NCI-H345 treated with DMSO at 0.1 percent for 48 hours (cell line): ENCODE measurements around the gene CYP4F8.
"Not testable (repeated sequence)": the region's sequence is repeated elsewhere in the genome, so short reads cannot be mapped to it uniquely, and the experiment has no call there.

Experiments used
- DNase-seq: peaks from one replicate; lab custom pipeline; 2025; ENCODE audit not compliant: unreplicated experiment; lab: John Stamatoyannopoulos, UW

Gene CYP4F8

DNA sequence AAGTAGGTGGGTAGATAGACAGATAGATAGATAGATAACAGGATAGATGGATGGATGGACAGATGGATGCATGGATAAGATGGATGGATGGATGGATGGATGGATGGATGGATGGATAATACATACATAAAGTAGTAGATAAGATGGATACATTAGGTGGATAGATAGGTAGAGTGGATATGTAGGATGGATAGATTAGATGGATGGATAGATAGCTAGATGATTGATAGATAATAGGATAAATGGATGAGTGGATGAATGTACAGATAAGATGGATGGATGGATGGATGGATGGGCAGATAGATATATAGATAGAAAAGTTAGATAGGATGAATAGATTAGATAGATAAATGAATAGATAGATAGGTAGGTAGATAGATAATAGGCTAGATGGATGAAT is 27.8 kb downstream of the CYP4F8 start:
- DNase-seq, result no peak

DNA sequence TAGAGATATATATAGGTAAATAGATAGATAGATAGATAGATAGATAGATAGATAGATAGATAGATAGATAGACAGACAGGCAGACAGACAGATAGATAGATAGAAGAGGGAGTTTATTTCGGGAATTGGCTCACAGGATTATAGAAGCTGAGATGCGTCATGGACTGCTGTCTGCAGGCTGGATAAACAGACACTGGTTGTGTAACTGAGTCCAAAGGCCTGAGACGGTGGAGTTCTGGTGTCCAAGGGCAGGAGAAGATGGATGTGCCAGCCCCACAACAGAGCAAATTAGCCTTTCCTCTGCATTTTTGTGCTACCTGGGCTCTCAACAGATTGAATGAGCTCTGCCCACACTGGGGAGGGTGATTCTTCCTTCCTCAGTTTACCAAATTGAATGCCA is 28.4 kb downstream of the CYP4F8 start:
- no peak for DNase-seq

DNA sequence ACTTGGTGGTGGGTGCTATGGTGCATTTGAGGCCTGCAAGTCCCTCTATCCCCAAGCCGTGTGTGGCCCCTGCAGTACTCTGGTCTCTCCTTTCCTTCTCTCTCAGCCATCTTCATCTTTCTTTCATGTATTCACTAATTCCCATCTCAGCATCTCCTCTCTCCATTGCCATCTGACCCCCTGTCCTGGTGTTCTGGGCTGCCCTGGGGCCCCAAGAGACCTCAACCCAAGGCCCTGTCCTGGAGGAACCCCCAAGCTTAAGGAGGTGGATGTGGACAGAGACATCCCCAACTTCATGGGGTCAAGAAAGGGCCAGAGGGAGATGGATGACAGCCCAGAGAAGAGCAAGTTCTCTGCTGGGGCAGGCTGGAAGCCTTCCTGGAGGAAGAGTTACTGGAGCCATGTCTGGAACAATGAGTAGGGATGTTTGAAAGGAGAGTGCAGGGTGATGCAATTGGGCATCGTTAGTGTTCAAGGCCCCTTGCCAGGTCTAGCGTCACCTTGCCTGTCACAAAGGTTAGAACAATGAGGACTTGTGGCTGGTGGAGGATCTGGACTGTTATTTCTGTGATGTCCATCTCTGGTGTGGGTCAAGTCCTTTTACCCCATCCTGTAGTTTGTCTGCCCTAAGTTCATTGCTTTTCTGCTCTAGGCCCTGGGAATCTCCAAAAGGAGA is 29.2 kb downstream of the CYP4F8 start:
- no peak for DNase-seq

DNA sequence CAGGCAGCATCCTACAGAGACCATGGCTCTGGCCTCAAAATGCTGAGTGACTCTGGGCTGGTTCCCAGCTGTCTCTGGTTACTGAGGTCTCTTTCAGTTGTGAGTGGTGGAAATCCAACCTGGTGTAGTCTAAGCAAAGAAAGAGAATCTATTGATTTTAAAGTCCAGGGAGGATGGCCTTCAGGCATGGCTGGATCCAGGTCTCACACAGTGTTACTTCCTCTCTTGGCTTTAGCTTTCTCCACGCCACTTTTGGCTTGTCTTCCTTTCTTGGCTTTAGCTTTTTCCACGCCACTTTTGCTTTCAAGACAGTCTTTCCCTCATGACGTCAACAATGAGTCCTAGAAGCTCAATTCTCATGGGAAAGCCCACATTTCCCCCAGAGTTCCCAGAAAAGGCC is 29.8 kb downstream of the CYP4F8 start:
- no peak for DNase-seq

DNA sequence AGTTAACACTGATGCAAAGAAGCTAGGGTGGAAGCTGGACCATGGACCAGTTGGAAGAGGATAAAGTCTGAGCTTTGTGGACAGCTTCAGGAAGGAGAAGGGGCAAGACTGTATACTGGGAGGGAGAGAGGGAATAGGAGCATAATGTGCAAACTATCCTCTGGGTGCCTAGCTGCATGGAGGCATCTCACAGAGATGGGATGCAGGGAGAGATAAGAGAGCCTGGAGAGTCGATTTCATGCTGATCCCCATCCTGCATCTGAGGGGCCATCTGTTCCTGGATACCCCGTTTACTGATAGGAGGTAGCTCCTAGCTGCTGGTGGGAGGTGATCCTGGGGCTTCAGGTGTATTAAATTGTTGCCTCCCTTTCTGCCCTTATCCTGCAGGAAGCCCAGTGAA is 34.5 kb downstream of the CYP4F8 start:
- no peak for DNase-seq

DNA sequence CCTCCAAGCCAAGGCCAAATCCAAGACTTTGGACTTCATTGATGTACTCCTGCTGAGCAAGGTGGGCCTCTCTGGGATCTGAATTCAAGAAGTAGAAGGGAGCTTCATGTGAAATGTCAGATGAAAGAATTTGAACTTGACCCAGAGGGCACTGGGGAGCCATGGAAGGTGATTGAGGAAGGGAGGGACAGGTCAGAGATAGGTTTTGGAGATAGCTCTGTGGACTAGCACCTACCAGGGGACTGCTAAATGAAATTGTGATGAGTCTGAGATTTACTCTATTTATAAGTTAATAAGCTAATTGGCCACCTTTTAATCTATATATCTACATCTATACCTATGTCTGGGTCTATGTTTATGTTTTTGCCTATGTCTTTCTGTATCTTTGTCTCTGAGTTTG is 35.1 kb downstream of the CYP4F8 start:
- DNase-seq, result not testable (repeated sequence)

DNA sequence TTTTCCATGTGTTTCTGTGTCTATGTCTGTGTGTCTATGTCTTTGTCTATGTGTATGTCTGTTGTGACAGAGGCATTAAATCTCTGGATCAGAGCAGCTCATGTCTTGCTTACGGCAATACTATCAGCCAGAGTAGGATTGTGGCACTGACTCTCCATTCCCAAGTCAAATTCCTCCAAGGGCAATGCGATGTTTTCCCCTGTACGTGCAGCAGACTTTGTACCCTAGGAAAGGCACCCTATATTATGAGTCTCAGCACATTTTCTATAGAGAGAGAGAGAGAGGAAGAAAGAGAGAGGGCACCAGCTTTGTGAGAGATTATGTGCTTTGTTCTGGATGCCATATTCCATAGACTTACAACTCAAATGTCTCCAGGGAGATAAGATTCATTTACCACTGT is 36.8 kb downstream of the CYP4F8 start:
- no peak for DNase-seq

DNA sequence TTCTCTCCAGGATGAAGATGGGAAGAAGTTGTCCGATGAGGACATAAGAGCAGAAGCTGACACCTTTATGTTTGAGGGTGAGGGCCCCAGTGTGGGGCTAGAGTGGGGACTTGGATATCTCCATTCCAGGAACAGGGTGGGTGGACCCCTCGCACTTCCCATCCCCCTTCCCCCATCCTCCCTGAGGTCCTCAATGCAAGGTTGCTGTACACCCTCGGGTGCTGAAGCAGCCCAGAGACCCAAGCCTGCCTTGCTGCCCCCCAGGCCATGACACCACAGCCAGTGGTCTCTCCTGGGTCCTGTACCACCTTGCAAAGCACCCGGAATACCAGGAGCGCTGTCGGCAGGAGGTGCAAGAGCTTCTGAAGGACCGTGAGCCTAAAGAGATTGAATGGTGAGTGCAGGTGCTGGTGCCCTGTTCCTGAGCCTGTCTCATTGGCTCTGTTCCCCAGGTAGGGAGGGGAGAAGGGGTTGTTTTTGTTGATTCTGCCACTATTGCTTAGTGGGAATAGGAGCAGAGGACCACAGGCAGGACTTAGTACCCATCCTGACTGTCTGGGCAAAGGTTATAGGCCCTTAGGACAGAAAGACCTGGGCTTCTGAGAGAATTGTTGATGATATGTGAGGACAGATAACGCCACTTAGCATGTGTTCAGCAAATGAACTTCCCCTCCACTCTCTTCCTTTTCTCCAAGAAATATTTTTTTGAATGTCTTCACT is 37.7 kb downstream of the CYP4F8 start:
- no peak for DNase-seq

DNA sequence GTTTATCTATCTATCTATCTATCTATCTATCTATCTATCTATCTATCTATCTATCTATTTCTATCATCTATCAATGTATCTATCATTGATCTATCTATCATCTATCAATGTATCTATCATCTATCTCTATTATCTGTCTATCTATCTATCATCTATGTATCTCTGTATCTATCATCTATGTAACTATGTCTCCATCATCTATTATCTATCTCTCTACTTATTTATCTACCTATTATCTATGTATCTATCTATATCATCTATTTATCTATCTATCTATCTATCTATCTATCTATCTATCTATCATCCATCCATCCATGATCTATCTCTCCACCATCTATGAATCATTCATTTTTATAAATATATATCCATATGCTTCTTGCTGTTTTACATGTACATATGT is 41.4 kb downstream of the CYP4F8 start:
- DNase-seq, result no peak

DNA sequence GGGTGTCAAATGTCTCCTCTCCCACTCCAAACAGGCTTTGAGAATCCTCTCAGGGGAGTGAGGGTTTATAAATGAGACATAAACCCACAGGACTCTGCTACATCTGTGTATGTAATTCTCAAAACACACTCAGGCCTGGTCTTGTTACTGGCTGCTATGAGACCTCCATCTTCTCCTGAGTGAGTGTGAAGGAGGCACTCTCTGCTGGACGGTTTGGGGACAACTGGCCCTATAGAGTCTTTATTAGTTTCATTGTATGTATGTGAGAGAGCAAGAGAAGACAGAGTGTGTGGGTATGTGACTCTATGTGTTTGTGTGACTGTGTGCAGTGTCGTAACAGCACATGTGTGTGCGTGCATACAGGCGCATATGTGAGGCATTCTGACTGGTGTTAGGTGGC is 48.2 kb downstream of the CYP4F8 start:
- no peak for DNase-seq

DNA sequence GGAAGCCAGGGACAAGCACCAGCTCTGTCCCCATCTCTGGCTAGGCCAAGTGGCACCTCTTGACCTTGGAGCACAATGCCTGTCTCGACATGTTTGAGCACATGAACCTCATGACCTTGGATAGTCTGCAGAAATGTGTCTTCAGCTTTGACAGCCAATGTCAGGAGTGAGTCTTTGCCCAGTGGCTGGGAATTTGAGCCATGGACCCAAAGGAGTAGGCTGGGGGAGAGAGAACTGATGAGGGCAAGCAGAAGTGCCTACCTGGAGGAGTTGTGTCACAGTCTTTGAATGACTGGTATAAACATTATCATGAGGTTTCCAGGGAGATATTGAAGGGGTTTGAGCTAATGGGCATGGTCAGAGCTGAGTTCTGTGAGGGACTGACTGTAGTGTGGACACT is 51.2 kb downstream of the CYP4F8 start:
- no peak for DNase-seq

DNA sequence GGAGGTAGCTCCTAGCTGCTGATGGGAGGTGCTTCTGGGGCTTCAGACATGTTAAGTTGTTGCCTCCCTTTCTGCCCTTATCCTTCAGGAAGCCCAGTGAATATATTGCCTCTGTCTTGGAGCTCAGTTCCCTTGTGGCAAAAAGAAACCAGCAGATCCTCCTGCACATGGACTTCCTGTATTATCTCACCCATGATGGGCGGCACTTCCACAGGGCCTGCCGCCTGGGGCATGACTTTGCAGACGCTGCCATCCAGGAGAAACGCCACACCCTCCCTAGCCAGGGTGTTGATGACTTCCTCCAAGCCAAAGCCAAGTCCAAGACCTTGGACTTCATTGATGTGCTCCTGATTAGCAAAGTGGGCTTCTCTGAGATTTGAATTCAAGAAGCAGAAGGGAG is 51.9 kb downstream of the CYP4F8 start:
- DNase-seq, result no peak

DNA sequence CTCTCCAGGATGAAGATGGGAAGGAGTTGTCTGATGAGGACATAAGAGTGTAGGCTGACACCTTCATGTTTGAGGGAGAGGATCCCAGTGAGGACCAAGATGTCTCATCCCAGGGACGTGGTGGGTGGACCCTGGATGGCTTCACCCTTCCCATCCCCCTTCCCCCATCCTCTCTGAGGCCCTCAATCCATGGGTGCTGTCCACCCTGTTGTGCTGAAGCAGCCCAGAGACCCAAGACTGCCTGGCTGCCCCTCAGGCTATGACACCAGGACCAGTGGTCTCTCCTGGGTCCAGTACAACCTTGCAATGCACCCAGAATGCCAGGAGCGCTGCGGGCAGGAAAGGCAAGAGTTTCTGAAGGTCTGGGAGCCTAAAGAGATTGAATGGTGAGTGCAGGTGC is 54.4 kb downstream of the CYP4F8 start:
- DNase-seq, result no peak

DNA sequence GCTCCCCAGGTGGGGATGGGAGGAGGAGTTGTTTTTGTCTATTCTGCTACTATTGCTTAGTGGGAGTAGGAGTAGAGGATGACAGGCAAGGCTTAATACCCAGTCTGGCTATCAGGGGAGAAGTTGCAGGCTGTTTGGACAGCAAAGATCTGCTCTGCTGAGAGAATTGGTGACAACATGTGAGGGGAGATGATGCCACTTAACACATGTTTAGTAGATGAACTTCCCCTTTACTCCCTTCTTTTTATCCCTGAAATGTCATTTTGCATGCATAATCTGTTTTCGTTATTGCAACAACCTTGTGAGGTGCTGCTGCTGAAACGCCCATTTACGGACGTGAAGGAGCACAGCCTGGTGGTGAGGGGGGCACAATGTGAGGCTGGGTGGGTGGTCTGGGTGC is 54.9 kb downstream of the CYP4F8 start:
- no peak for DNase-seq

DNA sequence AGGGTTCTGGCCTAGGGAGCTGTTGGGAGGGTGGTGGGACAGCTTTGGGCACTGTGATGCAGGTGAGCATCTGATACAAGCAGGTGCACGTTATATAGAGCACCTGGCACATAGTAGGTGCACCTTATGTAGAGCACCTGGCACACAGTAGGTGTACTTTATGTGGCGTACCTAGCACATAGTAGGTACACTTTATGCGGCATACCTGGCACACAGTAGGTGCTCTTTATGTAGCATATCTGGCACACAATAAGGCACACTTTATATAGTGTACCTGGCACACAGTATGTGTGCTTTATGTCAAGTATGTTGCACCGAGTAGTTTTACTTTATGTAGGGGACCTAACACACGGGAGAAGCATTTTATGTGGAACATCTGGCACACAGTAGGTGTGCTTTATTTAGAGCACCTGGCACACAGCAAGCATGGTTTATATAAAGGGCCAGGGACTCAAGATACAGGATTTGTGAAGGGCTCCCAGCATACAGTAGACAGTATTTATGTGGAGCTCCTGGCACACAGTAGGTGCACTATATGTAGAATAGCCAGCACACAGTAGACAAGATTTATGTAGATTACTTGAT is 56.3 kb downstream of the CYP4F8 start:
- DNase-seq, result no peak

DNA sequence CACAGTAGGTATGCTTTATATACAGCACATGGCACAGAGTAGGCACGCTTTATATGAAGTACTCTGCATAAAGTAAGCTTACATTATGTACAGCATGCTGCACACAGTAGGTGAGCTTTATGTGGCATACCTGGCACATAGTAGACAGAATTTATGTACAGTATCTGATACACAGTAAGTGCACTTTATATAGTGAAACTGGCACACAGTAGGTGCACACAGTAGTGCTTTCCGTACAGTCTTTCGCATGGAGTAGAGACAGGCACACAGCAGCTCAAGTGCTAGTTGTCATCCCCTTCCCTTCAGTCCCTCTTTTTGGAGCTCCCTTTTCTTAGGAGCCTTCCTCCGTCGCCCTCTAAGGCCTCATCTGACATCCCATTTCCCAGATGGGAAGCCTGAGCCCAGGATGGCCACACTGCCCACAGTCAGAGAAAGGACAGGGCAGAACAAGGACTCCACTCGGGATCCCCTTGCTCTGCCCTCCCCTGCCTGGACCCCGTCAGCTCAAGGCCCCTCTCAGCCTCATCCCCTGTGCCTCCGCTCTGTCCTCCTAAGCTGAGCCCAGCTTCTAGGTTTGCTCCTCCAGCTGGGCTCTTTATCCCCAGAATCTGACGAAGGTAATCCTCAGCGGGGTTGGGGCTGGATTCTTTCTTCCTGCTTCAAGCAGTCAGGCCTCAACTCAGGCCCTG is 57.0 kb downstream of the CYP4F8 start:
- DNase-seq, result no peak

DNA sequence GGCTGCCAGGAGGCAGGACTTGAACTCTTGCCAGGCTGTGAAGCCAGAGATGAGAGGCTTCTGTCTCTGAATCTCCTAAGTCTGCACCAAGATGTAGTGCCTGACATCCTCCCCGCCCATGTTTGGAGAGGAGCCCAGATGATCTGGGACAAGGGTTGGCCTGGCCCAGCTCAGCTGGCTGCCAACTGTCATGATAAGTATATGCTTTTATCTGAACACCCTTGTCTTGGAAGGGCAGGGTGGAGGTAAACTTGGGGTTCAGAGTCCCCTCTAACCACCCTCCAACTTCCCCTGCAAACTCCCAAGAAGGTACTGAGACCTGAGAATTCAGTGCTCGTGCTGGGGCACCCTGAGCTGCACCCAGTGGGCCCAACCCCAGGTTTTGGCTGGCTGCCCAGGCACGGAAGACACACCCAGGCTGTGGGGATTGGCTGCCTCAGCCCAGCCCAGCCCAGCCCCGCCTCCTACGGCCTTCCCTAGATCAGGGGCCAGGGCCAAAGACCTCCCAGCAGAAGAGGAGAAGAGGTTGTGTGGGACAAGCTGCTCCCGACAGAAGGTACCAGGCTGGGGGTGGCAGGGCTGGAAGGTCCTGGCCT is 57.7 kb downstream of the CYP4F8 start, which contains the start of gene CYP4F12:
Gene CYP4F12 (plus strand): TSS at position 508 of the 596 bp plus-strand sequence. CDS start 443 bp downstream, outside the sequence.
- no peak for DNase-seq

DNA sequence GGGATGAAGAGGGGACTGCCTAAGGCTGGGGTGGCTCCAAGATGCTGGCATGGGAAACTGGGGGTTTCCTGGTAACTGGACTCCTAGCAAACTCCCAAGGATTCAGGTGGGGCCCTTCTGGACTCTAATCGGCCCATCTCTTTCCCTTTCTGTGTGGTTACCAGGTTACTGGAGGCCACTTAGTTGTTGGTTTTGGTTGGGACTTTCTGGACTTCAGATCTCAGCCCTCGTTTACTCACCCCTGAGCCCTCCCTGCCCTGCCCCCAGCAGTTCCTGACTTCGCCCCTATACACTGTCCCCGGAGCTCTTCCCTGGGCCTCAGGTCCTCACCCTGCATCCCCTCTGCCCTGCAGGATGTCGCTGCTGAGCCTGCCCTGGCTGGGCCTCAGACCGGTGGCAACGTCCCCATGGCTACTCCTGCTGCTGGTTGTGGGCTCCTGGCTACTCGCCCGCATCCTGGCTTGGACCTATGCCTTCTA is 58.2 kb downstream of the CYP4F8 start:
- DNase-seq, result no peak

DNA sequence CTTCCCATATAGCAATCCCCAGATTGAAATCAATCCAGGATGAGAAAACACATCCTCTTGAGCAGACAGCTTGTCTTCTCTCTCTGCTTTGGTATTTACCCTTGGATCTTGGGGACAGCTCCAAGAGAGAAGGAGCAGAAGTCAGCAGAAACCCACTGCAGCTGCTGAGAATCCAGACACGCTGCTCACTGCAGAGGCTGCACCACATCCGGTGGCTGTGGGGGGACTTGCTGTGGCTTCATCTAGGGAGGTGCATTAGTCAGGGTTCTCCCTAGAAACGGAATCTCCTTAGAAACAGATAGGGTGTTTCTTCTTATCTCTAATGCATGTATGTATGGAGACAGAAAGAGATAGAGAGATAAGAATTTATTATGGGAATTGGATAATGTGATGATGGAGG is 60.5 kb downstream of the CYP4F8 start:
- DNase-seq, result no peak

DNA sequence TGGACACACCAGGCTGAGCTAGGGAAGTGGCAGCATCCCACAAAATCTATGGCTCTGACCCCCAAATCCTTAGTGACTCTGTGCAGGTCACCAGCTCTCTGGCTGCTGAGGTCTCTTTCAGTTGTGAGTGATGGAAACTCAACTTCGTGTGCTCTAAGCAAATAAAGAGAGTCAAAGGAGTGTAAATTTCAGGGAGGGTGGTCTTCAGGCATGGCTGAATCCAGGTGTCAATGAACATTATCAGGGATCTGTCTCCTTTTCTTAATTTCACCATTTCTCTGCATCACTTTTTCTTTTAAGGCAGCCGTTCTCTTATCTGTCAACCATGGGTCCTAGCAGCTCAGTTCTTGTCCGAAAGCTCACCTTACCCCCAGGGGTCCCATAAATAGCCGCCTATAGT is 64.1 kb downstream of the CYP4F8 start:
- no peak for DNase-seq

DNA sequence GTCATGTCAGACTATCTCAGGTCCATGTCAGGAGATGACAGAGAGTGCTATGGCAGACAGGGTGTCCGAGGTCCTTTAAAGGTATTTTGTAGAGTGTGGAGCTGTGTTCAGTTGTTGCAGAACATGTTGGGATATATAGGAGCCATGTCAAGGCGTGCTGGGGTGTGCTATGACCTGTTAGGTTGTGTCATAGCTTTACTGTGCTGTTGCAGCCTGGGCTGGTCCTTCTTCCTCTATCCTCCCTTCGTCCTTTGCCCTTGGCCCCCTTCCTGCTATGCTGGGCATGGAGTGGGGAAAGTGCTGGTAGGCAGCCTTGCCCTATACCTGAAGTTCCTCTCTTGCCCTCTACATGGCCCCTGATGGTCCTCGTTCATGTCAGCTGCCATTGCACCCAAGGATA is 64.8 kb downstream of the CYP4F8 start:
- DNase-seq, result not testable (repeated sequence)
